GM18858 (cell line): ENCODE measurements around the gene METAP1D.

Experiments
- ATAC-seq: cut with Tn5 transposase; IDR thresholded peaks from one replicate; pipeline ENCODE4 v1.9.1; 2021; ENCODE audit not compliant: unreplicated experiment

METAP1D gene

DNA sequence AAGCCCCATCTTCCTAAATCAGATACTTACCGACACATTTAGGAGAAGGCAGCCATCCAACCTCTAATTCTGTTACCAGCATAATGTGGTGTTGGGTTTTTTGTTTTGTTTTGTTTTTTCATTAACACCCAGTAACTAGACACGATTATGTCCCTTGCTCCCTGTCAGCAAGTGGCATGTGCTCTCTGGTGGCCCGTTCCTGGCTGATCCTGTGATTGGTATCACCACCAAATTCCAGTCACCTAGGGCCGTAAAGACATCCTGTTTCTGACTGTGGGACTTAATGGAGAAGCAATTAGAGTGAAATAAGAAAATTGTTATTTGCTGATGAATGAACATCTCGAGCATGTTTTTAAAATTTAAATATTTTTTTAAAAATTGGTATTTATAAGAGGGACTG is 79.7 kb downstream of the METAP1D start:
- ATAC-seq, result no peak

DNA sequence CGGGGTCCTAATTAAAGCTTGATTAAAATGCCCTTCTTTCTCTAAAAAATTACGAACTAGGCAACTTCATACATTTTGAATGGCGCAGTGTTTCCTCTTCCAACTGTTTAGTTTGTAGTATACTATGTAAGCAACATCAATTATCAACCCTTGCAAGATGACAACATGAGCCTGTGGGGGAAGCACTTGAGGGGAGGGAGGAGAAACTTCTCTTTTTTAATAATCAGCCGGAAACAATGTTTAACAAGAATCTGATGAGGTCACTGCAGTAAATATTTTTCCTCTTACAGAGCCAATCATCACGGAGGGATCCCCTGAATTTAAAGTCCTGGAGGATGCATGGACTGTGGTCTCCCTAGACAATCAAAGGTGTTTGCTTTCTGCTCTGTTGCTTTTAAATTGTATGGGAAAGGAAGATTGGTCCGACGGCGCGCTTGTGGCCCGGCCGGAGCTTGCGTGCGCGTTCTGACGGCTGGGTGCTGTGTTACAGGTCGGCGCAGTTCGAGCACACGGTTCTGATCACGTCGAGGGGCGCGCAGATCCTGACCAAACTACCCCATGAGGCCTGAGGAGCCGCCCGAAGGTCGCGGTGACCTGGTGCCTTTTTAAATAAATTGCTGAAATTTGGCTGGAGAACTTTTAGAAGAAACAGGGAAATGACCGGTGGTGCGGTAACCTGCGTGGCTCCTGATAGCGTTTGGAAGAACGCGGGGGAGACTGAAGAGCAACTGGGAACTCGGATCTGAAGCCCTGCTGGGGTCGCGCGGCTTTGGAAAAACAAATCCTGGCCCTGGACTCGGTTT is 80.3 kb downstream of the METAP1D start:
- ATAC-seq, result no peak

DNA sequence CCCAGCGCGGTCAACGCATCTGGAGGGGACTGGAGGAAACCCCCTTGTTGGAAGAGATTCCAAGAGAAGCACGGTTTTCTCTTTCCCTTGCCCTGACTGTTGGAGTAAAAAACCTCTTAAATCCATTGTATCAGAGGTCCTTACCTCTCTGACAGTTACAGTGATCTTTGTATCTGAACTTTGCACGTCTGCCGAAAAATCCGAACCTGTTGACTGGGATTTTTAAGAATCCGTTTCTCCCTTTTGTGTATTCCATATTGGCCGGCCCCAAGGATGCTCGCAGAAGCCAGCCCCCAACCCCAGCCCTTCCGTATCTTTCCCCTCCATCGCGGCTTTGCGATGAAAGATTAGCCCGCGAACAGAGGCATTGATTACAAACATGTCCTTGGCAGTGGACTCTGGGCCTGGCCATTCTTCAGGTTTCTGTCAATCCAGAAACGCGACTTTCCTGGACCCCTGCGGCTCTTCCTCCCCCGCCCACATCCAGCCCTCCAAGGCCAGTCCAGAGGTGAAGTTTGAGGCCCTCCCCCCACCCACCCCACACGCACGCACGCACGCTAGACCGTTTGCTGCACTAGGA is 81.0 kb downstream of the METAP1D start:
- no peak for ATAC-seq

DNA sequence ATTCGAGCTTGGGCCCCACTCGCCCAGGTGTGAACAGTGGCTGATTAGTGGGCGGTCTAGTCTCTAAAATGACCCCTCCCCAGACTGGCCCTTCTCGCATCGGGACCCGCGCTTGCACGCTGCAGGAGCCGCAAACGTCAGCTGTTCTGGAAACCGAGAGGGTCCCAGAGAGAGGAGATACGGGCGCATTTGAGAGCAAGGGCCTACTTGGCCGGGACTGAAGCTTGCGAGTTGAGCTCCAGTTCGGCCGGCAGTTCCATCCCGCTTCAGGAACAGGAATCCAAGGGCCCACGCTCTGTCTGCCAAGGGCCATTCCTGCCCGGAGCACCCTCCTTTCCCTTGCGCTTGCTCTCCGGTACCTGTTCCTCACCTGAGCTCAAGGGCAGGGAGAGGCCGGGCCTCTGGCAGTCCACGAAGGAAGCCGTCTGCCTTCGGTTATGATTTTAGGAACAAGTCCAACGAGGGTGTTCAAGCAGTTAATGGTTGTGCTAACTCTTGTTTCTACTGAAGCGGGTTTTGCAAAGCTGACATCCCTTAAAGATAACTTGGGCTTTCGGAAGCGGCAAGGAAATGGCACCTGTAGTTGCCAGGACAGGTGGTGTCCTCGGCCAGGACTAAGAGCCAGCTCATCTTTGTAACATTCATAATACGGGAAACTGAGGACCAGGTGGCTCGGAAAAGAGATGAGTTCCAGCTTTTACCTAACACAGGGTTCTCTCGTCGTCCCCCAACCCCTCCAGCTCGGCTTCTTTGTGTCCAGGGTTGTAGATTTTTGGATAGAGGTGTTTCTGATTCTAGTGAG is 81.7 kb downstream of the METAP1D start:
- no peak for ATAC-seq

DNA sequence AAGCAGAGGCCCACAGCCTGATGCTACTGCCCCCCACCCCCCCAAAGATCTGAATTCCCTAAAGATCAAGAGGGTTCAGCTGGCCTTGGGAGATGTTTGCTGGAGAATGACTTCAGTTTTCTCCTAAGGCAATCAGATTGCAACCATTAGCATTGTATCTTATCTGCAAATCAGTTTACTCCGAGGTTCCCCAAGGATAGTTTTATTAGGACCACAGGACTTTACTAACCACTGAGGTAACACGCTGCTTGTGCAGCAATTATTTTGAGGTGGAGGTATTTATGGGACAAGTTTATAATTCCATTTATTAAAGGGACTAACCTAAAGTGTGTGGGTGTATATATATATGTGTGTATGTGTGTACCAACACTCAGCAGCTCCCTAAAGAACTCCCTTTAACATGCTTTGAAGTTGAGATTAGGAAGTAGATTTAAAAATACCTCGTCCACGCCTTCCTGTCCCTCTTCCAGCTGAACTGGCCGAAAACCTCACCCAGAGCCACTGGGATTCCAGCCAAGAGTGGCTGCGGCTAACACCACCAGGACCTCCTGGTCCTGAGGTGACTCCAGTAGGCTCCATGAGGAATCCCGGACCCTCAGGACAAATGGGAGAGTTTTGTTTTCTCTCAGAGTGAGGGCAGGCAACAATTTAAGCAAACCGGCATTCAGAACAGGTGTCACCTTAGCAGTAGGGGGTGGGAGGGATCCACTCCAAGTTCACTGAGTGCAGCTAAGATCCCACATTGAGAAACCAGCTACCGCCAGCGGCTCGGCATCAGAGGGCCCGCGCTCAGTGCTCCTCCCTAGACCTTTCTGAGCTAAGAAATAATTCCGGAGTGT is 82.6 kb downstream of the METAP1D start:
- no peak for ATAC-seq

DNA sequence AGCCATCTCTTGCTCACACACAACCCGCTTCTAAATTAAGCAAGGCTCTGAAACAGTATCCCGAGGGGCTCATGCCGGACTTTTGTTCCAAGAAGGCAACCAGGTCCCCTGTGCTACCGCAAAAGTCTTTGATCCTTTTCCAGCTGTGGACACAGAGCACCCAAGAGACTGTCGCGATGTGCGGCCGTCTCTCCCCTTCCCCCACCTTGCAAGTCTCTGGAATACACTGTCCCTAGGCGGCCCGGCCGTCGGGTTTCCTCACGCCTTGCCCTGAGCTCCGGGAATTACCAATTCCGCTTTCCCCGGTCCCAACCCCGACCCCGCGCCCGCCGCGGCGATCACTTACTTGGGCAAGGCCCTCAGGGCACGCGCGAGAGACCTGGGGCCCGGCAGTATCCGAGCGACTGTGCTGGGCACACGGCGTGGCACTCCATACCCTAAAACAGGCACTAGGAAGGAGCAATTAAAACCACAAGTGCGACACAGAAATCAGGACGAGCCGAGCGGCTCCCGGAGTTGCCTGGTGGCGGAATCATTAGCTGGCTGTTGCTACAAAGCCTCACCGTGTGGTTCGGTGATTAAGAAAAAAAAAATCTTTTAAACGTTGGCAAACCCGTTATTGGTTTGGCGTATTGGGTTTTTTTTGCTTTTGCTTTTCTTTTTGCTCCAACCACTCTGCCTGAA is 83.3 kb downstream of the METAP1D start:
- no peak for ATAC-seq

DNA sequence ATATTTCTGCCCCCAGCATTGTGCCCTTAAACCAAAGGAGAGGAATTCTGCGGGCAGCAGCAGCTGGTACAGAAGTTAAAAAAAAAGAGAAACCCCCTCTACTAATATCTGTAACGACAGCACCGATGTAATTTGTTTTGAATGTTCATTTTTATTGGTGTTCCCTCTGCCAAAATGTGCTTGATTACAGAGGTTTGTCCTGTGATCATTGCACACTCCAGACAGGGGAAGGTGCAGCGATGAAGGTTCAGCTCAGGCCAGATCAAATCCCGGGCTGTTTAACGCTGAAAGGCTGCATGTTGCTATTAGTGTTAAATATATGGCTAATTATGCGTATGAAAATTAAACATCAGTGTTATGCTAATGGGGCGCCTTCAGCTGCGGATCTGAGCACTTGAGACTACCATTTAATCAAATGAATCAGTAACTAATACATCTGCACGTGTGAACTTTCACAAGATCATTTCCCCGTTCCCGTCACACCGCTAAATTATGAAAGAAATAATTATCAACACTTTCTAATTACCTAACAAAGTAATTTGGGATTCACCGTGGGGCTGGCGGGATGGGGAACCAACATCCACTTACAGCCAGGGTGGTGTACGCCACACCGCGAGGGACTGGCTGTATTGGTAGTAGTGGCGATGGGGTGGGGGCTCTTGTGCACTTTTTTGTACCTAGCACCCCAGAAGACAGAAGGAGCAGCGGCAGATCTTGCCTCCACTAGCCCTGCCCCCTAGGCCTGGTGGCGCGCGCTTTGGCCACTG is 84.1 kb downstream of the METAP1D start:
- ATAC-seq, result no peak

DNA sequence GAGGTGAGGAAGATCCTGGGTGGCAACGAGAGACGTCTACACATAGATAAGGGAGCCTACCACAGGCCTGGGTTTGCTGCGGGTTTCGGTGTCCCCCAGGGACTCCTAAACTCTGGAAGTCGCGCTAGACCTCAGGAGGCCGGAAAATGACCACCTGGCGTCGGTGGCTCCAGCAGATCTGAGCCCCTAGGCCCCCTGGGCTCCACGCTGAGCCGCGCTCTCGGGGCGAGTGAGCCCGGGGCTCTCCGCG is 84.6 kb downstream of the METAP1D start:
- ATAC-seq, result no peak

DNA sequence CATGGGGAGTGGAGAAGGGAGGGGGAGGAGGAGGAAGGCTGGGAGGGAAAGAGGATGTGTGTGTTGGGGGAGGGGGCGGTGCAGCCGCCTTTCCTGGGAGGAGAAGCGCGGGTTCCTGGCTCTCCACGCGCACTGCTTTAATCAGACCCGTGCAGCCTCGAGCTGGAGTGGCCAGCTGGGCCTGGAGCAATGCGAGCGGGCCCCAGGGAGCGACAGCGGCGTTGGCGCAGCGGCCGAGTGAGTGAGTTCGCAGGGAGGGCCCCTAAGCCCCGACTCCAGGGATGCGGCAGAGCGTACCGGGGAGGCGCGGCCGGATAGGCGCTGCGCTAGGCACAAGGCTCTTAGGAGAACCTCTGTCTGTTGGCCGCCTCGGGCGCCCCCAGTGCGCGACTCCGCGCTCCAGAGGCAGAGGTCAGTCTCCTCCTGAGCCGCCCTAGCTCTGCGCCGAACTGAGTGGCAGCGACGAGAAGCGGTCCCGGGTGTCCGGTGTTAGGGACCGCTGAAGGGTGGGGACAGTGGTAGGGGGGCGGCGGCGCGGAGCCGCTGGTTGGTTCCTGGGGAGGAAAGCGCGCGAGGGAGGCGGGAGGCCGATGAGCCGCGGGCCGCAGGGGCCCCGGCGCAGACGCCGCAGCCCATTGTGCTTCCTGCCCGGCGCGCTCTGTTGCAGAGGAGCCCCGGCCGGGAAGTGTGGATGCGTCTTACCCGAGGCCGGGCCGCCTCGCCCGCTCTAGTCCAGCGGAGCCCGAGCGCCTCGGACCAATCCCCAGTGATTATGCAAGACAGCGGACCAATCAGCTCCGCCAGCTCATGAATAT is 85.1 kb downstream of the METAP1D start:
- ATAC-seq, result peak; percentile 80

DNA sequence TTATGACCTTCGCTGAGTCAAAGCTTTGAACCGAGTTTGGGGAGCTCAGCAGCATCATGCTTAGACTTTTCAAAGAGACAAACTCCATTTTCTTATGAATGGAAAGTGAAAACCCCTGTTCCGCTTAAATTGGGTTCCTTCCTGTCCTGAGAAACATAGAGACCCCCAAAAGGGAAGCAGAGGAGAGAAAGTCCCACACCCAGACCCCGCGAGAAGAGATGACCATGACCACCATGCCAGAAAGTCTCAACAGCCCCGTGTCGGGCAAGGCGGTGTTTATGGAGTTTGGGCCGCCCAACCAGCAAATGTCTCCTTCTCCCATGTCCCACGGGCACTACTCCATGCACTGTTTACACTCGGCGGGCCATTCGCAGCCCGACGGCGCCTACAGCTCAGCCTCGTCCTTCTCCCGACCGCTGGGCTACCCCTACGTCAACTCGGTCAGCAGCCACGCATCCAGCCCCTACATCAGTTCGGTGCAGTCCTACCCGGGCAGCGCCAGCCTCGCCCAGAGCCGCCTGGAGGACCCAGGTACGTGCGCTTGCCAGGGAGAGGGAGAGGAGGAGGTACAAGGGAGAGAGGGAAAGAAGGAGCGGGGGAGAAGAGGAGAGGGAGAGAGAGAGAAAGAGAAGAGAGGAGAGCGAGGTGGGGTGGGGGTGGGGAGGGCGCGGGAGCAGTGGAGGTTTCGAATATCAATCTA is 85.9 kb downstream of the METAP1D start, which contains the start of gene DLX1:
Gene DLX1 (plus strand): TSS at position 48 of the 700 bp plus-strand sequence. CDS start 171 bp downstream, at position 219.
- no peak for ATAC-seq

DNA sequence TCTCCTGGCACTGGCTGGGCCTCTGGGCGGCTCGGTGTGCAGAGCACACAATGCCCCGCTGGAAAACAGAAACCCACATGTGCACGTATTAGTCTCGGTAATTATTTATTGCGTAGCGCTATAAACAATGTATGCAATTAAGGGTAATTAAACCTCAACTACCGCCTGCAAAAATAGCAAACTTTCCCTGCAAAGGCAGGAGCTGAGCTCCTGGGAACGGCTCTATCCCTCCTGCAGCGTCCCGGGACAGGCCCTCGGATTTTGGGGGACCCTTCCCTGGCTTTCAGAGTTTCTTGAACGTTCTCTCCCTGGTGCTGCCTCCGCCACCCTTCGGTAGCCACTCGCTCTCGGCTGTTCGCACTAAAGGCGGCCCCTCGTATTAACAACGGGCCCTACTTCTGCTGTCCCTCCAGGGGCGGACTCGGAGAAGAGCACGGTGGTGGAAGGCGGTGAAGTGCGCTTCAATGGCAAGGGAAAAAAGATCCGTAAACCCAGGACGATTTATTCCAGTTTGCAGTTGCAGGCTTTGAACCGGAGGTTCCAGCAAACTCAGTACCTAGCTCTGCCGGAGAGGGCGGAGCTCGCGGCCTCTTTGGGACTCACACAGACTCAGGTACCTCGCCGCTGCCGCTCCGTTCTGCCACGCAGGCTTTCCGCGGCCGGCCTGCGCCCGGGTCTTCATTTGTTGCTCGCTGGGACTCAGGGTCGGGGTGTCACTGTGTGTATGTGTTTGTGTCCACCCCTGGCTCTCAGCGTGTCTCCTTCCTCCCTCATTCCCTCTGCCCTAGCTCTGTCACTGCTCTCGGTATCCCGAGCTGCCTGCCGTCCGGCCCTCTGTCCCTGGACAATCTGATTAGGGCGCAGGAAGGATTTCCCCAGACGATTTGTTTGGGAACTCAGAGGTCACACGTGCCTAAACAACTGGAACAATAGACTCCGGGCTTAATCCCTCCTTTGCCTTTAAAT is 86.8 kb downstream of the METAP1D start:
- no peak for ATAC-seq

DNA sequence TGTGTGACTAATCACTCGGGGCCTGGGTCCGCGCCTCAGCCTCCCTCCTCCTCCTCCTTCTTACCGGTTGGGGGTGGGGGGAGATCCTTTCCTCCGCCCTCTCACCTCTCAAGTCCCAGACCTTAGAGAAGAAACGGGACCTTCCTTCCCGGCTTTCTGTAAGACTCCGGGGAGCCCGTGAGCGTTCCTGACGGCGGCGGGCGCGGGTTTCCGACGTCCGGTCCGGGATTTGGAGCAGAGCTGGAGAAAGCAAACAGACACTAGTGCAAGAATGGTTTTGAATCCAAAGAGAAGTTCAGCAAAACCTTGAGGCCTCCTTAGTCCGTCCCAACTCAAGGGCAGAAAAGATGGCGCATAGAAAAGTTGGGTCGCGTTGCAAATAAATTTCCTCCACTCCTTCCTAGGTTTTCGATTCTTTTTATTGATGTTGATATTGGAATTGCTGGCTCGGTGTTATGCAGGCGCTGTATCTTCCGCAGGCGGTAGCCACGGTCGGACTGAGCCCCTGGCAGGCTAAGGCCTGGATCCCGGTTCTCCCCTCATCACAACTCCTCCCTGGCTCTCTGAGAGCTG is 87.5 kb downstream of the METAP1D start:
- no peak for ATAC-seq

DNA sequence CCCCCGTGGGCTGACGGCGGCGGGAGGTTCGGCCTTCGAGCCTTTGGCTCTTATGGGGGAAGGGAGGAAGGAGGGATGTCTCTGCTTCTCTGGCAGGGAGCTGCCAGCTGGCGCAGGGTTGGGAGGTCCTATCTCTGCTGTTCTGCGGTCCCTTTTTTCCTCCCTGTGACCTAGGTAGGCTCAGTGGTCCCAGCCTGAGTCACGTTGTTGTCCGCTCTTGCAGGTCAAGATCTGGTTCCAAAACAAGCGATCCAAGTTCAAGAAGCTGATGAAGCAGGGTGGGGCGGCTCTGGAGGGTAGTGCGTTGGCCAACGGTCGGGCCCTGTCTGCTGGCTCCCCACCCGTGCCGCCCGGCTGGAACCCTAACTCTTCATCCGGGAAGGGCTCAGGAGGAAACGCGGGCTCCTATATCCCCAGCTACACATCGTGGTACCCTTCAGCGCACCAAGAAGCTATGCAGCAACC is 88.1 kb downstream of the METAP1D start:
- ATAC-seq, result no peak

DNA sequence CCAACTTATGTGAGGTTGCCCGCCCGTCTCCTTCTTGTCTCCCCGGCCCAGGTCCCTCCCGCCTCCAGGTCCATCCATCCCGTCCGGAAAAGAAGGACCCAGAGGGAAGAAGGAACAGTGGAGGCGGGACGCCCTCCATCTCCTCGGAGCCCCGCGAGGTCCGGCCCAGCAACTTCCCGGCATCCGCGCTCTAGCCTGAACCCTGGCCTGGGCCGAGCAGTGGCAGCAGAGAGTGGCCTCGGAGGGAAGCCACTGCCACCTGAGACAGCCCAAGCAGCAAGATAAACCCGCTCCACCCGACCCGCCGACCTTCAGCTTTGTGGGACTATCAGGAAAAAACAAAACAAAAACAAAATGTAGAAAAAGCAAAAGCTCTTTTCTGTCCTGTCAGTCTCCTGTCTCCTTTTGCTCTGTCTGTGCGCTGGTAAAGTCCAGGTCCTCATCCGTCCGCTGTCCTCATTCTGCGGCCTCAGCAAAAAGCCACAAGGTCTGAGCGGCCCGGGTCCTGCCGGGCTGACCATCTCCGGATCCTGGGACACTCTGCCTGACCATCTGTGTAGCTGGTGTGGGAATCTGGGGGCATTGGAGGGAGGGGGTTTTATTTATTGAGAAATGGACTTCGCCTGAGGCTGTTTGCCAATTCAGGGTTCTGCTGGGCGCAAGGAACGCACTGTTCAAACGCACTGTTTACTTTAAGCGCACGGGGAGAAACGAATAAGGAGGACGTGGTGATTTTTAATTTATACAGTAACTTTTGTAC is 88.7 kb downstream of the METAP1D start:
- no peak for ATAC-seq

DNA sequence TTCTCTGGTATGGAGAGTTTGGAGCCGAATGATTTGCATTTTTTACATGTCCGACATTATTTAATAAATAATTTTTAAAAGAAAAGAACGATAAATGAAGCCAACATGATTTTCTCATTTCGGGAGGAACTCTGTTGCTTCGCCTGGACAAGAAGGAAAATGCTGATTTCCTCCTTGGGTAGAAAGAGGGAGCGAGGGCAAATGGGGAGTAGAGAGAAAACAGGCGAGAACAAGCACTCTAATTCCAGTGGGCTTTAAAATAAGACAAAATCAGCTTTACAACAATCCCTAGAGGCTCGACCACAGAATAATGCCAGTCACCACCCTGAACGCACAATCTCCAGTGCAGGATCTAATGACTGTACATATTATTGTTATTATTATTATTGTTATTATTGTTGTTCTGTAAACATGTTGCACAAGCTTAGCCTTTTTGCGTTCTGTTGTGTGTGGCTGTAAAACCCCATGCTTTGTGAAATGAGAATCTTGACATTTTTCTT is 89.3 kb downstream of the METAP1D start:
- no peak for ATAC-seq

DNA sequence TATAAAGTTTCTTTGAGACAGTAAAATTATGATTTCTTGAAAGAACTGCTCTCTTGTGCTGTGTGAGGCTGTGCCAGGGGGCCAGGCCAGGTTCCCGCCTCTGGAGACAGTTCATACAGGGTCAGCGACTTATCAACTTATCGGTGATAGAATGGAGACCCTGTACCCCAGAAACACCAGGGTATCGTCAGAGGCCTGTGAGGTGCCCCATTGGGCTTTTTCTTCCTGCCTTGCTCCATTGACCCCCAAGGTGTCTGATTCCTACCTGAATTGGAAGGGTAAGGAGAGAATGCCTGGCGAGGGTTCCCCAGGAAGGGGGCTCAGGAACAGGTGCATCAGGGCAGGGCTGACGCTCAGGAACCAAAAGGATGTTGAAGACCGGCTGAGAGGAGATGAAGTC is 89.9 kb downstream of the METAP1D start:
- no peak for ATAC-seq
